NCI-H226 (cell line): ENCODE results near the gene CPNE8.

Source experiments
- DNase-seq: peaks from one replicate; pipeline ENCODE4 v3.0.0-alpha.2; 2015

CPNE8 gene

GRCh38 chr12:38892976-38893375 lies 12.4 kb downstream of the CPNE8 start:
- no peak for DNase-seq

DNA sequence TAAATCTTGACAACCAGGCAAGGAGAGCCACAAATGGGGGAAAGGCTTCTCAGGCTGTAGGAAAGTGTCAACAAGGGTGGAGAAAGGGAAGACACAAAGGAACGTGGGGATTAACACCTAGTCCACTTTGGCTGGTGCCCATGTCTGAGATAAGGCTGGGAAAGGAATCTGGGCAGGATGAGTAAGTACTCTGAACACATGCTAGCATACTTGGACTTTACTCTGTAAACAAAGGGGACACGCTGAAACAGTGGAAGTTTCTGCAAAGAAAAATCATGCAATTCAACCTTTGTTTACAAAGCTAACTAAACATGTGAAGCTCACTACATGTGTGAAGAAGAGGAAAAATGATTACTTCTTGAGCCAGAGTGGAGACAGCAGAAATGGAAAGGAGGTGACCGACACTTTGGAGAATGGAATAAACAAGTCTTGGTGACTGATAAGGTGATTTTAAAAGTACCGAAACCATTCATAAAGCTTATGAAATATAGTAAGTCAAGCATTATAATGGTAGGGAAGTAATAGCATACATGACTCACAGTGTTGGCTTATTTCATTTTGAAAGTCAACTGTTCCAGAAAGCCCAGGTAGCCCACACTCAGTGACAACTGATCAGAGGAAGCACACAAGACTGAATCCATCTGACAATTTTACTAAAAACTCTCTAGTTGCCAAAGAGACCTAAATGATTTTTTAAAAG lies 13.2 kb downstream of the CPNE8 start:
- DNase-seq: peak; percentile 67

DNA sequence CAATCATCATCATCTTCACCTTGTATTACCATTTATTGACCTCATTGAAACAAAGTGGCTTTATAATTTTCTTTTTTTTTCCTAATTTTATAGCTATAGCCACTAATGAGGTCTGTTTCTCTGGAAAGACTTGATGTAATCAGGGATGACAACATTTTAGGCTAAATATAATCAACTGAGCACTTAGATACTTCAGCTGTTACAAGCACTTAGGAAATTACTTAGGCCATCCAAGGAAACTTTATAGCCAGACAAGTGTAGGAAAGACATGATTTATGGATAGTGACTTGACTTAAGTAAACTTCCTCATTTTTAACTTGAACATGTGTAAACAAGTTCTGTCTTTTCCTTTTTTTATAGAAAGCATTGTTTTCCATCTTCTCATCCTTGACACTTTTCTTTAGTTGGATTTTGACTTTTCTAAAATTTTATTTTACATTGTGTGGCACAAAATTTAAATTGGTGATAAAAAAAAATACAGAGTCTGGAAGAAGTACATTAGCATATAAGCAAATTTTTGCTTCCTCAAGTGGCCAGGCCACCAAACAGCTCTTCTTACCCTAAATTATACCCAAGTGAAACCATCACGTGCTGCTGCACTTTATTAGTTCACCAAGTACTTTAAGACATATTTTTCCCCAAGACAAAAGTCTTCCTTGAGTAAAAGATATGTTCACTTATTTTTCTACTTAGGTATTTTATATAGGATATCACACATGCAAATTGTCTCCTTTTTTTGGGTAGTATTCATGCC lies 15.1 kb downstream of the CPNE8 start:
- DNase-seq: no peak

- no peak for DNase-seq
Measured at GRCh38 chr12:38889297-38889815, 16.0 kb downstream of the CPNE8 start.

DNA sequence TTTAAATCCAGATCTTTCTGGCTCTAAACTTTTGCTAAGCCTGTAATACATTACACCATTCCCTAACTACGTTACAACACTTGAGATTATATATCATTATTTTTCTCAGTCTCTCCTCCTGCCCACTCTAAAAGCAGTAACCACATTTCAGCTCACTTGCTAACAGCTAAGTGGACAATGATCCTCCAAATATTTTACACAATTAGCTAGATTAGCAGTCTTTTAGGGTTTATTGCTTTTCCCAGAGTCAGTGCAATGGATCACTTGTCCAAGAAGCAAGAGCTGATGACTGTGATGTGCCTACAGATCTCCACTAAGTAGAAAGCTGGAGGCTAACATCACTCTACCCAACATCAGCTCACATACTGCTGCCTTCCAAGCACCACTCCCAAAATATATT lies 17.6 kb downstream of the CPNE8 start:
- DNase-seq: no peak

DNA sequence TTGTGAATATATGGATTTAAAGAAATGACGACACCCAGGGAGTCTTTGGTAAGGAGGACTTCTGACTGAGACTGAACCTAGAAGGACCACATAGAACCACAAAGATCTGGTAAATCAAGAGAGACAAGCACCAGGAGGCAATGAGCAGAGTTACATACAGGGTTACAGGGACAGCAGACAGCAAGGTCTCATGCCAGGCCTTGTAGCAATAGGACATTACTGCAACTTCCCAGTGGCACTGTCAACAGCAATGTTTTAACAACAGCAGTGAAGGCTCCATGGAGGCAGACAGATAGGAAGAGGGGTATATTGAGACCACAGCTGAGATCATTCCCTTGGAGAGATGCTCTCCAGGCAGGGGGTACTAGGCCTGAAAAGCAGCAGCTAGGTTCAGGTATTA lies 18.5 kb downstream of the CPNE8 start:
- DNase-seq: no peak

- DNase-seq: peak; percentile 56
Measured at GRCh38 chr12:38886064-38886463, 19.3 kb downstream of the CPNE8 start.

- DNase-seq: no peak
Measured at GRCh38 chr12:38884666-38885065, 20.7 kb downstream of the CPNE8 start.

GRCh38 chr12:38883629-38884134 lies 21.7 kb downstream of the CPNE8 start:
- no peak for DNase-seq

GRCh38 chr12:38880288-38880687 lies 25.1 kb downstream of the CPNE8 start:
- DNase-seq: no peak

GRCh38 chr12:38878986-38879385 lies 26.4 kb downstream of the CPNE8 start:
- no peak for DNase-seq

DNA sequence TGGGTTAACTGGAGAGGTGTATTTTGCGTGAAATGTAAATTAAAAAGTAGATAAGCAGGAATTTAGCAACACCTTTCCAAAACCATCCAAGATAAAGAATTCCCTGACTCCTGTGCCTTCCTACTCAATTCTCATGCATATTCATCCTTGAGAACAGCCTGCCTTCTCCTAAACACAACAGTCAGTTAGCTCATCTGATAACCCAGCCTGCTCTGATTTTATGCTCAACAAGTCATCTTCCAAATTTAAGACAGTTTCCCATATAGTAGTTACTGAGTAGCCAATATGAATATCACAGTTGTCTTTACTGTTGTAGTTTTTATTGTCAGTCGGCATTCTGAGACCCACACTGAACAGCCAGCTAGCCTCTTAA lies 27.1 kb downstream of the CPNE8 start:
- DNase-seq: no peak

DNA sequence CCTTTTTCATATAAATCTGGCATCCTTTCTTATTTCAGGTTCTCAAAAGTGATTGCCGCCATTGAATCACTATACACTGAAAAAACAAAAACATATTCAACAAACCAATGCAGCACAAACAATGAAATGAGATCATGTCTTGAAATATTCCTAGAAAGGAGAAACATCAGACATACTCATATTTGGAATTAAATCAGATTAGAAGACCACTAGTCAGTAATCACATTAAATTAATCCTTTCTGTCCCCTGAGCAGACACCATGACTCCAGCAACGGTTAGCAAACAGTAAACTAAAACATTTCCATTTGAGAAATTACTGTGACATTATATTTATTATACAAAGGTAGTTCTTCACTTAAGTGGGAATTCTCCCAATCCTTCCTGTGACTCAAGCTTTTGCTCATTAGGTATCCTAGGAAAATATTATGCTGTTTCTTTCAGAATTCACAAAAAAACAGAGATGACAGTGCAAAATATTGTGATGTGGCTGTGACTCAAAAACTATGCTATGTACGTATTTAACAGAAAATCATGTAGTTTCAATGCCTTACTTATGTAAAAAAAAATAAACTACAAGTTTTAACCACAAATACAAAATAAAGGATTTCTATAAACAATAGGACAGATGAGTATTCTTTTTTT lies 29.7 kb downstream of the CPNE8 start:
- no peak for DNase-seq

DNA sequence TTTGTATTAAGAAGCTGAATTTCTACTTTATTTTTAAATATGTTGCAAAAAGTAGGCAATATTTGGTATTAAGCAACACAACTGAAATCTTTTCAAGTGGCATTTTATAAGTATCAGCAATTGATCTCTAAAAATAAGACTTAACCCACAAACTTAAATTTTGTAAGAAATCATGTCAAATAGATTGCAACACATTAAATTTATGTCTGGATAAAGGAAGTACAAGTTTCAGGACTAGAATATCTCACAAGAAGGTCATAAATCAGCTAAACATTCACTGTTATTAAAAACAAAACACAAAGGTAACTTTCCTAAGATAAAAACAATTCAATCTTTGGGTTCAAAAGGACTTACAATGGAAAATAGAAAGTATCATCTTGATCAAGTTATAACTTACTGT lies 32.8 kb downstream of the CPNE8 start:
- no peak for DNase-seq

GRCh38 chr12:38872156-38872555 lies 33.2 kb downstream of the CPNE8 start:
- no peak for DNase-seq

DNA sequence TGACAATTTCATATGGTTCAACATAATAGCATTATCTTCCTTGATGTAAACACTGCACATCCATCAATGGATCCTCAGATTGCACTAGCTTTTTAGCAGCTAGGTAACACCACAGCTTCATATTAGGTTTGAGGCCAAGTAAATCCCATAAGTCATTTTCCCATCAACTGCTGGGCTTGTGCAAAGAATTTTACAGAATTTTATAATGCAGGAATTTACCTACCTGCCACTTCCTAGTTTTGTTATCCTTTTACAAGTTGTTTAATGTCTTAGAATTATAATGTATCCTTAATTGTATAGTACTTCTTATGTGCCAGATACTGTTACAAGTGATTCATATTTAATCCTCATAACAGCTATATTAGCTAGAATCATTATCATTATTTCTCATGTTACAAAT lies 36.4 kb downstream of the CPNE8 start:
- DNase-seq: no peak

- no peak for DNase-seq
Measured at GRCh38 chr12:38850461-38850860, 54.9 kb downstream of the CPNE8 start.

DNA sequence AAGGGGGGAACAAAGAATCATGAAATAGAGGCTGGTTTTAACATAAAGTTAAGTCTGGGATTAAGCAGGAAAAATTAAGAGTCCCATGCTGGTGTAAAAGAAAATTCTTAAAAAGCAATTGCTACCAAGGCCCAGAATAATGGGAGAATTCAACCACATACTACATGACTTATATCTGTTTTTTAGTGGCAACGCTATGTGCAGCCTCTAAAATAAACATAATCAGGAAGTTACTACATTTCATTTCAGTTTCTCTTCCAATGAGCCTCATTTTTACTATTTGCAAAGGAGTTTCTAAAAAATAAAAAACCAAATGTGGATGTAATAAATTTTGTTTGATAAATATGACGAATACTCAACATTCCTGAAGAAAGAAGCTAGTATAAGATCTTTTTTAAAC lies 58.1 kb downstream of the CPNE8 start:
- DNase-seq: no peak

- no peak for DNase-seq
Measured at GRCh38 chr12:38844267-38844666, 61.1 kb downstream of the CPNE8 start.

DNA sequence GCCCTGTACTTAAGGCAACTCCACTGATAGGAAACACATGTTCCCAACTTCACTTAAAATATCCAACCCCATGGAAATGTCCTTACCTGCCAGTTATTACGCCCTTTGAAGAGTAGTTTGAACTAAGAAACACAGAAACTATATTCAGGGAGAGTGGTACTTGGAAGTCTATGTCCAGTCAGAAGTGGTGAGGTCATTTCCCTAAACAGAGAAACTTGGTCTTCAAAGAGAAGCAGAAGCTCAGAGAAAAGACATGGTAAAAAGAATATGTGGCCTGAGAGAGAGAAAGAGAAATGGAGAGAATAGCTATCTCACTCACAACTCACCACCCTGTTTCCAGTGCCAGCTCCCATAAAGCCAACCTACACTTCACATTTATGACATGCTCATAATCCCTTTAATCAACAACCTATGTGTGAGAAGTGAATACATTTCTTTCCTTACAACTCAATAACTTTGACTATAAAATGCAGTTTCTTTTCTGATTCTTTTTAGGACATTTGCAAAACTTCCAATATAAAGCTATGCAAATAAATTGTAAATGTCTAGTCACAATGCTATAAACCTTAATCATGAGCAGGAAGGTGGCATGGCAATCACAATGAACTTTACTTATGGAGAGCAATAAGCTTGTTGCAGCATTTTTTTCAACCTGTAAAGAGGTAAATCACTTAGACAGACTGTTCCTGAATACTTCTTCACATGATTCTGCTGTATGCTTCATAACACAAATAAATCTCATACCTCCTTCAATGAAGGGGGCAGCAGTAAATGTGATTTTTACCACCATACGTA lies 67.1 kb downstream of the CPNE8 start:
- DNase-seq: no peak

GRCh38 chr12:38831715-38832114 lies 73.7 kb downstream of the CPNE8 start:
- no peak for DNase-seq

GRCh38 chr12:38825006-38825405 lies 80.4 kb downstream of the CPNE8 start:
- no peak for DNase-seq

- no peak for DNase-seq
Measured at GRCh38 chr12:38823738-38824137, 81.7 kb downstream of the CPNE8 start.
